Neural cell (in vitro differentiated cells): Measurements from ENCODE around the gene PARM1. TPM values are rescaled to one million over a fixed set of nuclear protein-coding genes. Genes with fewer than 3 reads are reported as not detected.

Experiments
- H2AFZ ChIP-seq: fragments of 200-600, 300-800 bp; sonication (generic), shearing (Covaris generic); 2 replicates; pipeline ENCODE4 v1.6.0; 2014; ENCODE audit warnings: low read depth, mild to moderate bottlenecking, antibody characterized with exemption, low read length, moderate library complexity
- H3F3A ChIP-seq: fragments of 200-600 bp; shearing (Covaris generic); 2 replicates; pipeline ENCODE4 v1.6.1; 2016; ENCODE audit warnings: mild to moderate bottlenecking, moderate library complexity, mixed read lengths, antibody characterized with exemption, low read length; ENCODE audit not compliant: insufficient read depth, poor library complexity, severe bottlenecking
- H3K27ac ChIP-seq: fragments of 200-600, 300-800 bp; sonication (generic), shearing (Covaris generic); 2 replicates; pipeline ENCODE4 v1.5.1; 2014; ENCODE audit warnings: mild to moderate bottlenecking, low read length, moderate library complexity
- H3K27me3 ChIP-seq: fragments of 300-800, 200-600 bp; sonication (generic), shearing (Covaris generic); 2 replicates; pipeline ENCODE4 v1.6.0; 2014; ENCODE audit warnings: mild to moderate bottlenecking, low read depth, low read length, moderate library complexity; ENCODE audit not compliant: insufficient read depth
- H3K36me3 ChIP-seq: fragments of 300-800, 200-600 bp; sonication (generic), shearing (Covaris generic); 2 replicates; pipeline ENCODE4 v1.5.1; 2014; ENCODE audit warnings: mild to moderate bottlenecking, antibody characterized with exemption, low read length, moderate library complexity; ENCODE audit not compliant: insufficient read depth
- H3K4me2 ChIP-seq: fragments of 300-800, 200-600 bp; sonication (generic), shearing (Covaris generic); 2 replicates; pipeline ENCODE4 v1.6.0; 2014; ENCODE audit warnings: mild to moderate bottlenecking, low read length
- H3K4me3 ChIP-seq: fragments of 300-800, 200-600 bp; sonication (generic), shearing (Covaris generic); 2 replicates; pipeline ENCODE4 v1.5.1; 2014; ENCODE audit warnings: mild to moderate bottlenecking, low read length, moderate library complexity
- H3K79me2 ChIP-seq: fragments of 200-600 bp; shearing (Covaris generic); replicated peaks from 2 replicates; pipeline ENCODE4 v1.6.0; 2014; ENCODE audit warnings: mild to moderate bottlenecking, low read length, moderate library complexity; ENCODE audit not compliant: insufficient read depth
- H3K9ac ChIP-seq: fragments of 300-800, 200-600 bp; sonication (generic), shearing (Covaris generic); 2 replicates; pipeline ENCODE4 v1.6.1; 2016; ENCODE audit warnings: mild to moderate bottlenecking, low read length, mixed read lengths
- H3K9me2 ChIP-seq: fragments of 200-600 bp; shearing (Covaris generic); 2 replicates; pipeline ENCODE4 v1.6.1; 2016; ENCODE audit warnings: mild to moderate bottlenecking, low read length, mixed read lengths; ENCODE audit not compliant: insufficient read depth
- H3K9me3 ChIP-seq: fragments of 200-600, 300-800 bp; sonication (generic), shearing (Covaris generic); 2 replicates; pipeline ENCODE4 v1.6.1; 2016; ENCODE audit warnings: mild to moderate bottlenecking, mixed run types, low read length, moderate library complexity, mixed read lengths
- H4K20me1 ChIP-seq: fragments of 200-600 bp; shearing (Covaris generic); 2 replicates; pipeline ENCODE4 v1.6.1; 2016; ENCODE audit warnings: mild to moderate bottlenecking, mixed run types; ENCODE audit not compliant: insufficient read depth
- EP300 ChIP-seq: fragments of 450-650 bp; conservative IDR thresholded peaks from 2 replicates; pipeline ENCODE4 v1.6.1; 2014; ENCODE audit warnings: antibody characterized with exemption, mild to moderate bottlenecking, moderate library complexity; ENCODE audit not compliant: poor library complexity, severe bottlenecking
- EZH2 ChIP-seq: fragments of 200-600, 300-800 bp; shearing (Covaris generic), sonication (generic); IDR thresholded peaks from 2 replicates; pipeline ENCODE4 v1.6.1; 2014; ENCODE audit warnings: antibody characterized with exemption, low read length, borderline replicate concordance, mild to moderate bottlenecking; ENCODE audit not compliant: insufficient read depth, poor library complexity, severe bottlenecking
- MXI1 ChIP-seq: fragments of 450-650 bp; conservative IDR thresholded peaks from 2 replicates; pipeline ENCODE4 v1.6.1; 2014; ENCODE audit warnings: antibody characterized with exemption, mild to moderate bottlenecking; ENCODE audit not compliant: poor library complexity, severe bottlenecking
- POLR2AphosphoS5 ChIP-seq: IDR thresholded peaks from 2 replicates; pipeline ENCODE4 v1.6.1; 2012
- RAD21 ChIP-seq: fragments of 450-650 bp; conservative IDR thresholded peaks from 2 replicates; pipeline ENCODE4 v1.6.1; 2014; ENCODE audit warnings: antibody characterized with exemption, mild to moderate bottlenecking, moderate library complexity
- SMC3 ChIP-seq: fragments of 450-650 bp; conservative IDR thresholded peaks from 2 replicates; pipeline ENCODE4 v1.6.1; 2014; ENCODE audit warnings: antibody characterized with exemption, mild to moderate bottlenecking, moderate library complexity; ENCODE audit not compliant: poor library complexity
- TAF1 ChIP-seq: IDR thresholded peaks from 2 replicates; pipeline ENCODE4 v1.6.1; 2012; ENCODE audit warnings: low read depth
- polyA plus RNA-seq: library from polyadenylated mRNA; depleted of rRNA; stranded (reverse); fragments of >200 nt; gene quantifications from 2 replicates; pipeline ENCODE4 v1.2.3, GENCODE V29; 2014
- TF ChIP-seq, protein P1 (sequence below): IDR thresholded peaks from 2 replicates; pipeline ENCODE4 v1.6.1; 2012; ENCODE audit warnings: borderline replicate concordance
- TF ChIP-seq, protein P2 (sequence below): fragments of 450-650 bp; IDR thresholded peaks from 2 replicates; pipeline ENCODE4 v1.5.1; 2014; ENCODE audit warnings: antibody characterized with exemption, mild to moderate bottlenecking, moderate library complexity; ENCODE audit not compliant: poor library complexity, severe bottlenecking

PARM1 gene
- polyA plus RNA-seq, 1 donor from 2014 or later: 1.3 TPM

GRCh38 chr4:75036046-75036830 lies 103.3 kb downstream of the PARM1 start:
- no peaks in the 10 kb centered on the region for H3F3A ChIP-seq
- no peak overlapping the region for H3K9ac ChIP-seq
- H3K9me2 ChIP-seq: no peaks in the 10 kb centered on the region
- no peak overlapping the region for H3K4me2 ChIP-seq
- H3K27me3 ChIP-seq: no peaks in the 10 kb centered on the region
- H3K9me3 ChIP-seq: no peaks in the 10 kb centered on the region
- no peaks in the 10 kb centered on the region for H4K20me1 ChIP-seq
- H3K36me3 ChIP-seq: no peaks in the 10 kb centered on the region
- H2AFZ ChIP-seq: no peak overlapping the region
- TF ChIP-seq, protein P1, sequence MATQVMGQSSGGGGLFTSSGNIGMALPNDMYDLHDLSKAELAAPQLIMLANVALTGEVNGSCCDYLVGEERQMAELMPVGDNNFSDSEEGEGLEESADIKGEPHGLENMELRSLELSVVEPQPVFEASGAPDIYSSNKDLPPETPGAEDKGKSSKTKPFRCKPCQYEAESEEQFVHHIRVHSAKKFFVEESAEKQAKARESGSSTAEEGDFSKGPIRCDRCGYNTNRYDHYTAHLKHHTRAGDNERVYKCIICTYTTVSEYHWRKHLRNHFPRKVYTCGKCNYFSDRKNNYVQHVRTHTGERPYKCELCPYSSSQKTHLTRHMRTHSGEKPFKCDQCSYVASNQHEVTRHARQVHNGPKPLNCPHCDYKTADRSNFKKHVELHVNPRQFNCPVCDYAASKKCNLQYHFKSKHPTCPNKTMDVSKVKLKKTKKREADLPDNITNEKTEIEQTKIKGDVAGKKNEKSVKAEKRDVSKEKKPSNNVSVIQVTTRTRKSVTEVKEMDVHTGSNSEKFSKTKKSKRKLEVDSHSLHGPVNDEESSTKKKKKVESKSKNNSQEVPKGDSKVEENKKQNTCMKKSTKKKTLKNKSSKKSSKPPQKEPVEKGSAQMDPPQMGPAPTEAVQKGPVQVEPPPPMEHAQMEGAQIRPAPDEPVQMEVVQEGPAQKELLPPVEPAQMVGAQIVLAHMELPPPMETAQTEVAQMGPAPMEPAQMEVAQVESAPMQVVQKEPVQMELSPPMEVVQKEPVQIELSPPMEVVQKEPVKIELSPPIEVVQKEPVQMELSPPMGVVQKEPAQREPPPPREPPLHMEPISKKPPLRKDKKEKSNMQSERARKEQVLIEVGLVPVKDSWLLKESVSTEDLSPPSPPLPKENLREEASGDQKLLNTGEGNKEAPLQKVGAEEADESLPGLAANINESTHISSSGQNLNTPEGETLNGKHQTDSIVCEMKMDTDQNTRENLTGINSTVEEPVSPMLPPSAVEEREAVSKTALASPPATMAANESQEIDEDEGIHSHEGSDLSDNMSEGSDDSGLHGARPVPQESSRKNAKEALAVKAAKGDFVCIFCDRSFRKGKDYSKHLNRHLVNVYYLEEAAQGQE: no peak
- no peak for TF ChIP-seq RAD21
- TF ChIP-seq POLR2AphosphoS5: no peak
- TF ChIP-seq EZH2: no peak
- TF ChIP-seq EP300: no peak
- no peak for TF ChIP-seq MXI1
- no peak for TF ChIP-seq SMC3
- TF ChIP-seq TAF1: no peak
- TF ChIP-seq, protein P2, sequence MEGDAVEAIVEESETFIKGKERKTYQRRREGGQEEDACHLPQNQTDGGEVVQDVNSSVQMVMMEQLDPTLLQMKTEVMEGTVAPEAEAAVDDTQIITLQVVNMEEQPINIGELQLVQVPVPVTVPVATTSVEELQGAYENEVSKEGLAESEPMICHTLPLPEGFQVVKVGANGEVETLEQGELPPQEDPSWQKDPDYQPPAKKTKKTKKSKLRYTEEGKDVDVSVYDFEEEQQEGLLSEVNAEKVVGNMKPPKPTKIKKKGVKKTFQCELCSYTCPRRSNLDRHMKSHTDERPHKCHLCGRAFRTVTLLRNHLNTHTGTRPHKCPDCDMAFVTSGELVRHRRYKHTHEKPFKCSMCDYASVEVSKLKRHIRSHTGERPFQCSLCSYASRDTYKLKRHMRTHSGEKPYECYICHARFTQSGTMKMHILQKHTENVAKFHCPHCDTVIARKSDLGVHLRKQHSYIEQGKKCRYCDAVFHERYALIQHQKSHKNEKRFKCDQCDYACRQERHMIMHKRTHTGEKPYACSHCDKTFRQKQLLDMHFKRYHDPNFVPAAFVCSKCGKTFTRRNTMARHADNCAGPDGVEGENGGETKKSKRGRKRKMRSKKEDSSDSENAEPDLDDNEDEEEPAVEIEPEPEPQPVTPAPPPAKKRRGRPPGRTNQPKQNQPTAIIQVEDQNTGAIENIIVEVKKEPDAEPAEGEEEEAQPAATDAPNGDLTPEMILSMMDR: no peak
- no peaks in the 10 kb centered on the region for H3K79me2 ChIP-seq
- no peak overlapping the region for H3K27ac ChIP-seq
- H3K4me3 ChIP-seq: no peak overlapping the region

- Histone ChIP-seq H3K9me2 (no peaks in the 10 kb centered on the region), H2AFZ (no peak overlapping the region), H3K27ac (no peak overlapping the region), H4K20me1 (no peaks in the 10 kb centered on the region), H3K4me3 (no peak overlapping the region), H3K36me3 (no peaks in the 10 kb centered on the region), H3K9ac (no peak overlapping the region), H3K4me2 (no peak overlapping the region), H3K27me3 (no peaks in the 10 kb centered on the region), H3K79me2 (no peaks in the 10 kb centered on the region), H3F3A (no peaks in the 10 kb centered on the region), H3K9me3 (no peaks in the 10 kb centered on the region)
- TF ChIP-seq RAD21 (no peak), EZH2 (no peak), TAF1 (no peak), EP300 (no peak), POLR2AphosphoS5 (no peak), MXI1 (no peak), SMC3 (no peak)
- TF ChIP-seq, protein P2: no peak
- TF ChIP-seq, protein P1: no peak
Measured at GRCh38 chr4:75037252-75037651, 104.3 kb downstream of the PARM1 start.
